Coronary artery (tissue), 2 donors: Measurements from ENCODE around the gene H2BW2.
"Not testable (repeated sequence)": the region's sequence is repeated elsewhere in the genome, so short reads cannot be mapped to it uniquely, and the experiment has no call there.

Source experiments
- DNase-seq: peaks from one replicate; pipeline ENCODE4 v3.0.0-alpha.2; 2017; ENCODE audit warnings: low spot score
- H3K27ac ChIP-seq, 2 donors: fragments of 200-600 bp; sonication (generic); one replicate each; pipeline ENCODE4 v1.5.1; 2016 to 2019
- H3K4me3 ChIP-seq: fragments of 200-600 bp; sonication (generic); 2 replicates; pipeline ENCODE4 v1.5.1; 2016; ENCODE audit warnings: mild to moderate bottlenecking, moderate library complexity
- TF ChIP-seq, protein P1 (sequence below): fragments of 200-600 bp; sonication (generic); IDR thresholded peaks from one replicate; pipeline ENCODE4 v1.5.1; 2019; ENCODE audit warnings: antibody characterized with exemption

Gene H2BW2

GRCh38 chrX:104041003-104041402 lies 1.2 kb downstream of the H2BW2 start:
- no peak for DNase-seq
- Histone ChIP-seq H3K27ac (no peak overlapping the region), H3K4me3 (no peak overlapping the region)
- TF ChIP-seq, protein P1, sequence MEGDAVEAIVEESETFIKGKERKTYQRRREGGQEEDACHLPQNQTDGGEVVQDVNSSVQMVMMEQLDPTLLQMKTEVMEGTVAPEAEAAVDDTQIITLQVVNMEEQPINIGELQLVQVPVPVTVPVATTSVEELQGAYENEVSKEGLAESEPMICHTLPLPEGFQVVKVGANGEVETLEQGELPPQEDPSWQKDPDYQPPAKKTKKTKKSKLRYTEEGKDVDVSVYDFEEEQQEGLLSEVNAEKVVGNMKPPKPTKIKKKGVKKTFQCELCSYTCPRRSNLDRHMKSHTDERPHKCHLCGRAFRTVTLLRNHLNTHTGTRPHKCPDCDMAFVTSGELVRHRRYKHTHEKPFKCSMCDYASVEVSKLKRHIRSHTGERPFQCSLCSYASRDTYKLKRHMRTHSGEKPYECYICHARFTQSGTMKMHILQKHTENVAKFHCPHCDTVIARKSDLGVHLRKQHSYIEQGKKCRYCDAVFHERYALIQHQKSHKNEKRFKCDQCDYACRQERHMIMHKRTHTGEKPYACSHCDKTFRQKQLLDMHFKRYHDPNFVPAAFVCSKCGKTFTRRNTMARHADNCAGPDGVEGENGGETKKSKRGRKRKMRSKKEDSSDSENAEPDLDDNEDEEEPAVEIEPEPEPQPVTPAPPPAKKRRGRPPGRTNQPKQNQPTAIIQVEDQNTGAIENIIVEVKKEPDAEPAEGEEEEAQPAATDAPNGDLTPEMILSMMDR, result no peak

GRCh38 chrX:104045642-104046041 lies 5.9 kb downstream of the H2BW2 start:
- no peak overlapping the region for H3K4me3 ChIP-seq
- no peak overlapping the region for H3K27ac ChIP-seq
- TF ChIP-seq, protein P1, result no peak
- DNase-seq, result no peak

- no peak for DNase-seq
- TF ChIP-seq, protein P1, result no peak
- no peak overlapping the region for H3K27ac ChIP-seq
- no peak overlapping the region for H3K4me3 ChIP-seq
These were observed 7.4 kb downstream of the H2BW2 start for GRCh38 chrX:104047171-104047570.

DNA sequence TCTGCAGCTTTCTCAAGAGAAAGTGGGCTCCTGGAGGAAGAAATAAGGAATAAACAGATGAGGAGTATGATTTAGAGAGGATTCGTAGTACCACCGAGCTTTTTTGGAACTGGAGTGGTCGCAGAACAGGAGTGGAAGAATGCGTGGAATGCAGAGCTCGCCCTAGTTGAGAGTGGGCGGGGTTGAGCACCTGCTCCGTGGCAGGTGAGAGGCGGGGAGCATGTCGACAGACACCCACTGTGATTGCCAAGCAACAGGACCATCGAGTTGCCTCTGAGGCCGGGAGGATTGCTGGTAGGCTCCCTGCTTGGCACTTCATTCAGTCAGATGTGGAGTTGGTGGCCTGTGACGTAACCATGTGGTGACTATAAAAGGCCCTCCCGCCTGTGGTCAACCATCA lies 15.2 kb downstream of the H2BW2 start:
- not testable (repeated sequence) for H3K27ac ChIP-seq, H3K4me3 ChIP-seq, DNase-seq

DNA sequence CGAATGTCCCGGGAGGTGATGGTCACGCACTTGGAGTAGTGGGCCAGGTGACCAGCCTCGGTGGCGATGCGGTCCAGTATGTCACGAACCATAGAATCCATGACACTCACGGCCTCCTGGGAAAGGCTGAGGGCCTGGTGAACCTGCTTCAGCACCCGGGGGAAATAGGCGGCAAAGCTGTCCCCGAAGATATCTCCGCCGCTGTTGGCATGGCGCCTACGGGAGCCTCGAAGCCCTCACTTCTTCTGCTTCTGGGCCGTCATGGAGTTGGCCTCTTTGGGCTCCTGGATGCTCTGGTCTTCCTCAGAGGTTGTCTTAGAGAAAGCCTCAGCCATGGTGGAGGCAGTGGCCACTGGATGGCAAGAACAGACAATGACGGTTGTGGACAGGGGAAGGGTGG lies 22.9 kb downstream of the H2BW2 start:
- DNase-seq, H3K27ac ChIP-seq, H3K4me3 ChIP-seq: not testable (repeated sequence)

DNA sequence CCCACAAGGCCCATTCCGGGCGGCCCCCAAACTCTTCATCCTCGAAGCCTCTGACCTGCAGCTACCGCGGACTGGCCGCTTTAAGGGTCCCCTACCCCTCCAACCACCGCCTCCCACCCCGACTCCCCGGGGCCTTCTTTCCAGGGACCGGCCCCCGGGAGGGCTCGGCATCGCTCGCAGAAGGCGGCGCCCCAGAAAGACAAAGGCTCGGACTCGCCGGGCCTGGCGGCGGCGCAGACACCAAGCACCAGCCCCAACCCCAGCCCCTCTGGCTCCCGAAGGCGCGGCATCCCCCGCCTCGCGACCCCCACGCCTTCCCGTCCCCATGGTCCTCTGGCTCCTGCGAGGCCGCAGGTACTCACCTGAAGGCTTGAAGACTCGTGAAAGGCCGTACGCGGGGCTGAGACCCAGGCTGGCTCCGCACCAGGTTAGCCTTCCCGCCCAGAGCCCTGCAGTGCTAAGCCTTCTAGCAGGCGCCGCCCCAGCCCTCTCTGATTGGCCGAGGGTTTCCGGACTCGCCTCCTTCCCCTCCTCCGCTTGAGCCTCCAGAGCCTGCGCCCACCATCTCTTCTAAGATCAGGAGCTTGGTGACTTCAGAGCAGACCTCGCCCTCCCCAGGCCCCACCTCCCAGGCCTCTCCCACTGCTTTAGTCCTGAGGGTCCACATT lies 36.2 kb downstream of the H2BW2 start, which contains the start of gene TMSB15C:
TMSB15C (minus strand) TSS at position 459 of the 668 bp plus-strand sequence.
- not testable (repeated sequence) for H3K27ac ChIP-seq, H3K4me3 ChIP-seq, DNase-seq

- not testable (repeated sequence) for H3K27ac ChIP-seq, DNase-seq
These were observed 38.1 kb downstream of the H2BW2 start for GRCh38 chrX:104077854-104078253.

DNA sequence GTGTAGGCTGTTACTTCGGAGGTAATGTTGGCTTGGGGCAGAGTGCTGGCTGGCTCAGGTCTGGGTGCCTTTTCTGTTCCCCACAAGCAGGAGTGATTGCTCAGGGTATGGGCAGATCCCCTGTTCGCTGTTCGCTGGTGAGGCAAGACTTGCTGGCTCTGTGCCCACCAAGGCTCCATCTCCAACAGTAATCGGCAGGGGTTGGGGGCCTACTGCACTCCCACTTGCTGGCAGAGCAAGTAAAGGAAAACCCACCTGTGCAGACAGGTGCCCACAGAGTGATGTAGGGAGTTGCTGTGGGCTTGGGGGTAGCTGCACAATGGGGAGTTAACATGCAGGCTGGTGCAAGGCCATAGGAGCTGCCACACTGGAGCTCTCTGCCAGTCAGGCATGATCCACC lies 44.3 kb downstream of the H2BW2 start:
- H3K27ac ChIP-seq, result no peak overlapping the region
- TF ChIP-seq, protein P1, result no peak
- no peak for DNase-seq
- no peak overlapping the region for H3K4me3 ChIP-seq

More at GRCh38 chrX:104077854-104078253, 38.1 kb downstream of the H2BW2 start:
- H3K4me3 ChIP-seq, result not testable (repeated sequence)

DNA sequence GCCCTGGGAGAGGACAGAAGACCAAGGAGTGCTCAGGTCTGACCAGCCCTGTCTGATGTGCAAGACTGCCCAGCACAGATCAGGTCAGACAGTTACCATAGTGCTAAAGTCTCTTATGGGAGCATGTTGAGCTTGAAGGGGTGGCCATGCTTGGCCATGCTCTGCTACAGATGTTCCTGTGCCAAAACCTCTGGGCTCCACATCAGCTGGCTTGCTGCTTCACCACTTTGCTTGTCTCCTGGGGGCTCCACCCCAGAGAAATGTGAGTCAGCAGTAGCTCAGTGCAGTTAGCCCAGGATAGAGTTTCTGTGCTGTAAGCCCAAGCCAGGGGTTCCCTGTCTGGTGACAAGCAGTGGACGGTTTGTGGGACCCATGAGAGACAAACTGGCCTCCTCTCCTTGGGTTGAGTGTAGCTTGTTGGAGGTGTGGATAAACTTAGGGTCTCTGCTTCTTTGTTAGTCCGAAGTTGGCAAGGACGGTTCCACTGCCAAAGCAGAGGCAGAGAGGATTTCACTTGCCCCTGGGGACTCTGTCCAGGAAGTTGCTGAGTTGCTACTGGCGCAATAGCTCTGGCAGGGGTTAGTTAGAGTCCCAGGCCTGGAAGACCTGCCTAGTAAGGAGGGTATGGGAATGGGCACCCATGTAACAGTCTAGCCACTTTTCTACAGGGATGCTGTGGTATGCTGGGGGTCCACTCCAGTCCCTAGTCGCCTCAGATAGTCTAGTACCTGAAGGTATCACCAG lies 45.0 kb downstream of the H2BW2 start:
- Histone ChIP-seq H3K4me3 (no peak overlapping the region), H3K27ac (no peak overlapping the region)
- TF ChIP-seq, protein P1, result no peak
- no peak for DNase-seq
